ENCODE measurements around the gene RBM10. TPM values are rescaled to one million over a fixed set of nuclear protein-coding genes. Genes with fewer than 3 reads are reported as not detected.
A peak's percentile ranks its signal among the peaks of the same experiment; 100 is the strongest.

Gene RBM10
- total RNA-seq, 1 experiment from 2014 or later: 80.9 TPM

DNA sequence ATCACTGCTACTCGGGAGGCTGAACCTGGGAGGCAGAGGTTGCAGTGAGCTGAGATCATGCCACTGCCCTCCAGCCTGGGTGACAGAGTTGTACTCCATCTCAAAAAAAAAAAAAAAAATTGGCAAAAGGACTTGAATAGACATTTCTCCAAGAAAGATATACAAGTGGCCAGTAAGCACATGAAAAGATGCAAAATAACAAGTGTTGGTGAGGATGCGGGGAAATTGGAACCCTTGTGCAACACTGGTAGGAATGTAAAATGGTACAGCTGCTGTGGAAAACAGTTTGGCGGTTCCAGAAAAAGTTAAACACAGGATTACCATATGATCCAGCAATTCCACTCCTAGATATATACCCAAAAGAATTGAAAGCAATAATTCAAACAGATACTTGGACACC is 19.4 kb downstream of the RBM10 start:
- H3K9me3 ChIP-seq (ENCODE audit: low read depth, low read length, poor library complexity, severe bottlenecking): no peaks in the 10 kb centered on the region
- no peak overlapping the region for H3K27ac ChIP-seq (ENCODE audit: low read depth, low read length, poor library complexity, severe bottlenecking)
- CTCF ChIA-PET: no interaction called here
- no peaks in the 10 kb centered on the region for H3K27me3 ChIP-seq (replicated peaks; ENCODE audit: insufficient read depth, low read depth, low read length, poor library complexity)
- no peak overlapping the region for H3K4me3 ChIP-seq (ENCODE audit: low read depth, low read length, poor library complexity, severe bottlenecking)
- peaks cover 3% of the 10 kb centered on the region for H3K36me3 ChIP-seq (ENCODE audit: insufficient read depth, low read length, poor library complexity, severe bottlenecking)
- TSS peak; percentile 34 for BruUV-seq (replicated peaks)
- DNase-seq (ENCODE audit: low spot score): no peak
- intact Hi-C loops (cut with micrococcal nuclease; ENCODE audit: unreplicated experiment): no loop called here
- H3K4me1 ChIP-seq (ENCODE audit: insufficient read depth, low read length, poor library complexity, severe bottlenecking): no peaks in the 10 kb centered on the region
- POLR2A ChIA-PET (ENCODE audit: low non-redundant PET): no interaction called here
- no peak for TF ChIP-seq EZH2 (IDR thresholded peaks at IDR 0.05; ENCODE audit: borderline replicate concordance, low read depth, low read length, poor library complexity, severe bottlenecking)
- TF ChIP-seq CTCF (conservative IDR thresholded peaks at IDR 0.05; ENCODE audit: low read depth, low read length): no peak

DNA sequence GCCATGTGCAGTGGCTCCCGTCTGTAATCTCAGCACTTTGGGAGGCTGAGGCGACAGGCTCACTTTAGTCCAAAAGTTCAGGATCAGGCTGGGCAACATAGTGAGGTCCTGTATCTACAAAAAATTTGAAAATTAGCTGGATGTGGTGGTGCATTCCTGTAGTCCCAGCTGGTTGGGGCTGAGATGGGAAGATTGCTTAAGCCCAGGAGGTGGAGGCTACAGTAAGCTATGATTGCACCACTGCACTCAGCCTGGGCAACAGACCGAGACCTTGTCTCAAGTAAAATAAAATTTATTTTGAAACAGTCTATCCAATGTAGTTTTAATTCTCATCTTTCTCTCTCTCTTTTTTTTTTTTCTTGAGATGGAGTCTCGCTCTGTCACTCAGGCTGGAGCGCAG is 21.1 kb downstream of the RBM10 start:
- DNase-seq (ENCODE audit: low spot score): no peak
- H3K27ac ChIP-seq (ENCODE audit: low read depth, low read length, poor library complexity, severe bottlenecking): no peak overlapping the region
- no peaks in the 10 kb centered on the region for H3K9me3 ChIP-seq (ENCODE audit: low read depth, low read length, poor library complexity, severe bottlenecking)
- peaks cover 3% of the 10 kb centered on the region for H3K36me3 ChIP-seq (ENCODE audit: insufficient read depth, low read length, poor library complexity, severe bottlenecking)
- no TSS peak for BruUV-seq (replicated peaks)
- ChIA-PET POLR2A (ENCODE audit: low non-redundant PET) (no interaction called here), CTCF (interaction anchor here (0.7 kb wide), 1 partner anchor 1778 kb away, joined by 3 read pairs; no protein-coding TSS in a partner anchor)
- no peaks in the 10 kb centered on the region for H3K4me1 ChIP-seq (ENCODE audit: insufficient read depth, low read length, poor library complexity, severe bottlenecking)
- TF ChIP-seq EZH2 (IDR thresholded peaks at IDR 0.05; ENCODE audit: borderline replicate concordance, low read depth, low read length, poor library complexity, severe bottlenecking) (no peak), CTCF (conservative IDR thresholded peaks at IDR 0.05; ENCODE audit: low read depth, low read length) (no peak)
- intact Hi-C loops (cut with micrococcal nuclease; ENCODE audit: unreplicated experiment): no loop called here
- H3K27me3 ChIP-seq (replicated peaks; ENCODE audit: insufficient read depth, low read depth, low read length, poor library complexity): no peaks in the 10 kb centered on the region
- no peak overlapping the region for H3K4me3 ChIP-seq (ENCODE audit: low read depth, low read length, poor library complexity, severe bottlenecking)

DNA sequence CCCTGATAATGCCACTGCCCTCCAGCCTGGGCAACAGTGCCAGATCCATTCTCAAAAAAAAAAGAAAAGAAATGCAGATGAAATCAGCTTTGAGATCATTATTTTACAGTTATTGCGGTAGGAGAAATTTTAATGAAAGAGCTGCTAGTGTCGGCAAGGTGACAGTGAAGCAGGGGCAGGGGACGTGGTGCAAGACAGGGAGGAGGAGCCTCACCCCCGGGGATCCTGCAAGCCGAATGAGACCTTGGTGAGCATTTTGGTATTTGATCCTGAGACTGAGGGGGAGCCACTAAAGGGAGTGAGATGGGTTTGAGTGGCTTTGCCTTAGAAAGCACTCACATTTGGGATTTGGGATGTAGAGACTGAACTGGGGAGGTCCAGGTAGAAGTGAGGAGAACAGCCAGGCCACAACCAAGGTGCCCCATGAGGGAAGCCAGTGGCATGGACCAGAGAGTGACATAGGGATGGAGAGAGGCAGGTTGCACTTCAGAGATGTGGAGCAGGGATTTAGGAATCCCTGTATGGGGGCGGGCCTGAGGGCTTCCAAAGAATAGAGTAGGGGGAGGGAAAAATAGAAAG is 23.6 kb downstream of the RBM10 start:
- intact Hi-C loops (cut with micrococcal nuclease; ENCODE audit: unreplicated experiment): no loop called here
- Histone ChIP-seq H3K9me3 (ENCODE audit: low read depth, low read length, poor library complexity, severe bottlenecking) (no peaks in the 10 kb centered on the region), H3K27me3 (replicated peaks; ENCODE audit: insufficient read depth, low read depth, low read length, poor library complexity) (no peaks in the 10 kb centered on the region), H3K36me3 (ENCODE audit: insufficient read depth, low read length, poor library complexity, severe bottlenecking) (peaks cover 7% of the 10 kb centered on the region), H3K4me3 (ENCODE audit: low read depth, low read length, poor library complexity, severe bottlenecking) (no peak overlapping the region), H3K27ac (ENCODE audit: low read depth, low read length, poor library complexity, severe bottlenecking) (no peak overlapping the region), H3K4me1 (ENCODE audit: insufficient read depth, low read length, poor library complexity, severe bottlenecking) (no peaks in the 10 kb centered on the region)
- no TSS peak for BruUV-seq (replicated peaks)
- CTCF ChIA-PET: no interaction called here
- TF ChIP-seq CTCF (conservative IDR thresholded peaks at IDR 0.05; ENCODE audit: low read depth, low read length) (no peak), EZH2 (IDR thresholded peaks at IDR 0.05; ENCODE audit: borderline replicate concordance, low read depth, low read length, poor library complexity, severe bottlenecking) (no peak)
- POLR2A ChIA-PET (ENCODE audit: low non-redundant PET): no interaction called here
- no peak for DNase-seq (ENCODE audit: low spot score)

Measured in A673 (cell line).